IPS-18a (cell line): ENCODE data around the gene DNM1.
"Not testable (repeated sequence)": the region's sequence is repeated elsewhere in the genome, so short reads cannot be mapped to it uniquely, and the experiment has no call there.

Experiments used
- H3K27ac ChIP-seq: one replicate; pipeline ENCODE4 v1.5.1; 2013; ENCODE audit warnings: low read length
- H3K27me3 ChIP-seq: one replicate; pipeline ENCODE4 v1.6.1; 2013; ENCODE audit warnings: mild to moderate bottlenecking, low read length; ENCODE audit not compliant: control insufficient read depth, insufficient read depth
- H3K36me3 ChIP-seq: one replicate; pipeline ENCODE4 v1.6.1; 2013; ENCODE audit warnings: low read depth, low read length; ENCODE audit not compliant: control insufficient read depth
- H3K4me1 ChIP-seq: one replicate; pipeline ENCODE4 v1.6.1; 2013; ENCODE audit warnings: low read depth, low read length; ENCODE audit not compliant: control insufficient read depth
- H3K4me3 ChIP-seq: one replicate; pipeline ENCODE4 v1.5.1; 2013; ENCODE audit warnings: low read length
- H3K9ac ChIP-seq: one replicate; pipeline ENCODE4 v1.6.1; 2013; ENCODE audit warnings: mild to moderate bottlenecking, low read length, moderate library complexity
- H3K9me3 ChIP-seq: one replicate; pipeline ENCODE4 v1.6.1; 2013; ENCODE audit warnings: low read depth, low read length; ENCODE audit not compliant: control insufficient read depth

DNM1 gene

DNA sequence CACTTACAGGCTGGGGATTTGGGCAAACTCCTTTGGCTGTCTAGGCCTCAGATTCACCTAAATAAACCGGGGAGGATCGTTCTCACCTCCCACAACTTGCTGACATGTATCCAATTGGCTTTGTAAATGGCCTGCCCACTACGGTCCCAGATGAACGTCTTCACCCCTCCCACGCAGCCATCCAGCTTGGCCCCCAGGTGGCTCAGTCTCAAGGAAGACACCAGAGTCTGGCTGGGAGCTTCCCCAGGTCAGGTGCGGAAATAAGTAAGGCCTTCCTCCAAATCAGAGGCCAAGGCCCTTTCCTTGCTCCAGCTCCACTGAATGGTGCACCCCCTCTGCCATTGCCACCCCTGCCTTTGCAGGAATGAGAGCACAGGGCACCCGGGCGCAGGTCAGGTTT is 23.2 kb upstream of the DNM1 start:
- H3K36me3 ChIP-seq, result peaks cover 54% of the 10 kb centered on the region
- H3K27me3 ChIP-seq, result no peaks in the 10 kb centered on the region
- no peaks in the 10 kb centered on the region for H3K4me1 ChIP-seq
- H3K9me3 ChIP-seq, result no peaks in the 10 kb centered on the region
- H3K4me3 ChIP-seq, result no peak overlapping the region
- no peak overlapping the region for H3K27ac ChIP-seq
- no peak overlapping the region for H3K9ac ChIP-seq

DNA sequence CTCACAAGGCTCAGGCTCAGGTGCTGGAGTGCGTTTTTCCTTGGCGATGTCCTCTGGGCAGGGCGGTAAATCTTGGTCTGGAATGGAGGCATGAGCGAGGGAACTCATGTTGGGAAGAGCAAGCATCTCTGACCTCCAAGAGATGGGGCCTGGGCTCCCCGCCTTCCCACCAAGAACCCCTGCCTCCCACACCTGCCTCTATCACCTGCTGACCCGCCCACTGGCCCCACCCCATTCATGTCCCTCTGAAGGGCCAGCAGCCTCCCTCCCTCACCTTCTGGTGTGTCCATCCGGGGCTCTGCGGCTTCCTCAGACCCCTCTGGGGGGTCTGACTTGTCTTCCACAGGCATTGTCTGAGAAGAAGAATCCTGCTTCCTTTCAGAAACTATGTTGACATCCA is 22.7 kb upstream of the DNM1 start:
- Histone ChIP-seq H3K36me3 (peaks cover 54% of the 10 kb centered on the region), H3K9ac (no peak overlapping the region), H3K9me3 (no peaks in the 10 kb centered on the region), H3K27ac (no peak overlapping the region), H3K4me1 (no peaks in the 10 kb centered on the region), H3K4me3 (no peak overlapping the region), H3K27me3 (no peaks in the 10 kb centered on the region)

DNA sequence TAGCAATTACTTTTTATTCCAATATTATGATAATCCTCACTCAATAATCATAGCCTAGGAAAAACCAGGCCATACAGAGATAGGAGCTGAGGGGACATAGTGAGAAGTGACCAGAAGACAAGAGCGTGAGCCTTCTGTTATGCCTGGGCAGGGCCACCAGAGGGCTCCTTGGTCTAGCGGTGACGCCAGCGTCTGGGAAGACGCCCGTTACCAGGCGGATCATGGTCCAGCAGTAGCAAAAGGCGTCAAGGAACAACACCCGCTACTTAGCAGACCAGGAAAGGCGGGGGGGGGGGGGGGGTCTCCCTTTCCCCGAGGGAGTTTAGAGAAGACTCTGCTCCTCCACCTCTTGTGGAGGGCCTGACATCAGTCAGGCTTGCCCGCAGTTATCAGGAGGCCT is 21.7 kb upstream of the DNM1 start:
- not testable (repeated sequence) for H3K27me3 ChIP-seq, H3K27ac ChIP-seq, H3K4me3 ChIP-seq, H3K9me3 ChIP-seq, H3K9ac ChIP-seq, H3K4me1 ChIP-seq
- H3K36me3 ChIP-seq, result peaks cover 49% of the 10 kb centered on the region

DNA sequence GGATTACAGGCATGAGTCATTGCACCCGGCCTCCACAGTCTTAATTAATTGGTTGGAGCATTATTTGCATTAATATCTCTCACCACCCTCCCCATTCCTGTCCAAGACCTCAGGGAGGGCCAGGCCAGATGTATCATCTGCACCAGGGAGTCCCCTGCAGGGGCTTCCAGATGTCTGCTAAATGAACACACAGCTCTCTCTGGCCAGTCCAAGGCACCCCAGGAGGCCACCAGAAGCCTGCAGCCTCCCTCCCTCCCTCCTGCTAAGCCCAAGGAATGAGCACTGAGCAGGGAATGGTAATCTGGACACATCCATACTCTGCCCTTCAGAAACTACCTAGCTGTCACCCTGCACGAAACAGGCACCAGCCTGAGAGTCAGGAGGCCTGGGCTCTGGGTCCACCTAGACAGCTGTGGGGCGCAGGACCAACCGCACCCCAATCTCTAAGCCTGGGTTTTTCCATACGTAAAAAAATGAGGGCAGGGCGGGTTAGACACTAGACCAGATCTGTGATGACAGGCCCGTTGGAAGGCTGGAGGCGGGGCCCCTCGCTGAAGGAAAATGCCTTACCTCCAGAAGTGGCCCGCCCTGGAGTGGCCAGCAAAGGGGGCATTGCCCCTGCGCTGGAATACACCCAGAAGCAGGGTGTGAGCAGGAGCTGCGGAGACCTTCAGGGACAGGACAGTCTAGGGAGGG is 20.1 kb upstream of the DNM1 start:
- no peak overlapping the region for H3K9ac ChIP-seq
- no peaks in the 10 kb centered on the region for H3K9me3 ChIP-seq
- H3K27ac ChIP-seq, result no peak overlapping the region
- no peak overlapping the region for H3K4me3 ChIP-seq
- H3K27me3 ChIP-seq, result no peaks in the 10 kb centered on the region
- no peaks in the 10 kb centered on the region for H3K4me1 ChIP-seq
- peaks cover 41% of the 10 kb centered on the region for H3K36me3 ChIP-seq

DNA sequence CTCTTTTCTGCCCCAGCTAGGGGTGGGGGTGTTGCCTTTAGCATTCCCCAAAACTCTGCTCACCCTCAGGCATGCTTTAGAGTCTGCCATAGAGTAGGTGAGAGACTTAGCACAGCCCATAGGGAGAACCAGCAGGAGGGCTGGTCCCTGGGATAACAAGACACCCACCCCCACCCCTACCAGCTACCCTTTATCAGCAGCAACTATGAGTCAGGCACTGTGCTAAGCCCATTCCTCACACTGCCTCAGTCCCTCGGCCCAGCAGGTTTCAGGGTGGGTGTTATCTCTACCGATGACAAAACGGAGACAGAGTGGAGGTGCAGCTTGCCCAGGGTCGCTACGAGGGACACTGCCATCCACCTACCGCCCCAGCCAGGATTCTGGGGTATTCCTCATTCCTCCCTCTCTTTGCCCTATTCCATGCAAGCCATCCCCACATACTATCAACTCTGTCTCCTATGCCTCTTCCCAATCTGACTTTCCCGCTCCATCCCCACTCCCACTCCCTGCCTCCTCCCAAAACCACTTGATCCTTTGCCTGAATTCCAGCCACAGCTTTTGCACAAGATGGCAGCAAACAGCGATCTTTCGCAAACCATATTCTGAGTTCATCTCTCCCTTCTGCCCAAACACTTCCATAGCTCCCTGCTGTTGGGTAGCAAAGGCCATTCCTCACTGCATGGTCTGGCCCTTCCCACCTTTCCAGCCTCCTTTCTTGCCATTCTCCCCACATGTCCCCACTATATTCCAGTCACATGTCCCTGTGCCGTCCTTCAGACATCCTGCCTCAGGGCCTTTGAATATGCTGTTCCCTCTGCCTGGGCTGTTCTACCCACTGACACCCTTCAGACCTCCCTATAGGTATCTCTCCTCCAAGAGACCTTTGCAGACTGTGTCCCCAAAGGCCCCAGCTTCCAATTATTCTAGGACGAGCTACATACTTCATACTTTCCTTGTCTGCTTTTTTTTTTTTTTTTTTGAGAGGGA is 16.9 kb upstream of the DNM1 start:
- Histone ChIP-seq H3K4me3 (no peak overlapping the region), H3K4me1 (no peaks in the 10 kb centered on the region), H3K36me3 (peaks cover 27% of the 10 kb centered on the region), H3K9ac (no peak overlapping the region), H3K27me3 (no peaks in the 10 kb centered on the region), H3K9me3 (no peaks in the 10 kb centered on the region), H3K27ac (no peak overlapping the region)

DNA sequence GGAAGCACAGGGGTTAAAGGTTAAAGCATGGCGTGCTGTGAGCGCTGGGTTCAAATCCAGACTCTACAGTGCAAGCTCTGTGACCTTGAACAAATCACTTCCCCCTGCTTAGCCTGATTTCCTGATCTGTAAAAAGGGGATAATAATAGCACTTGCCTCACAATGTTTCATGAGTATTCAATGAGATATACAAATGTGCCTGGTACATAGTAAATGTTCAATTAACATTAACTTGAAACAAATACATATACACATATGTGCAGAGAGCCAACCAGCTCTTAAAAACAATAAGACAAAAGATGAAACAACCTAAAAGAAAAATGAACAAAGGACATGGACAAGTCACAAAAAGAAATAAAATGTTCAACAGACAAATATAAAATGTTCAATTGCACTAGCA is 15.8 kb upstream of the DNM1 start:
- H3K27ac ChIP-seq, result no peak overlapping the region
- H3K36me3 ChIP-seq, result peaks cover 27% of the 10 kb centered on the region
- H3K4me3 ChIP-seq, result no peak overlapping the region
- no peaks in the 10 kb centered on the region for H3K27me3 ChIP-seq
- H3K4me1 ChIP-seq, result no peaks in the 10 kb centered on the region
- H3K9ac ChIP-seq, result no peak overlapping the region
- H3K9me3 ChIP-seq, result no peaks in the 10 kb centered on the region

DNA sequence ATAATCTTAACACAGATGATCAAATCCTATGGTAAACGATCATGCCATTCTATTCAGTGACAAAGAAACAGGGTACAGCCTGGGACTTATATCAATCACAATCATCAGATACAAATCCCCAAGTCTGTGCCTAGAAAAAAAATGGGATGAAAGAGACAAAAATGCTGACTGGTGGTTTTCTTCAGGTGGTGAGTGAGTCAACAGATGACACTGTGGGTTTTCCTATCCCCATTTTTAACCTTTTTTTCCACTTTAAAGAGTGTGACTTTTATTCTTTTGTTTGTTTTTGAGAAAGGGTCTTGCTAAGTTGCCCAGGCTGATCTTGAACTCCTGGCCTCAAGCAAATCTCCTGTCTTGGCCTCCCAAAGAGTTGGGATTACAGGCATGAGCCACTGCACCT is 15.0 kb upstream of the DNM1 start:
- Histone ChIP-seq H3K4me3 (no peak overlapping the region), H3K27ac (no peak overlapping the region), H3K4me1 (no peaks in the 10 kb centered on the region), H3K36me3 (peaks cover 27% of the 10 kb centered on the region), H3K9ac (no peak overlapping the region), H3K9me3 (no peaks in the 10 kb centered on the region), H3K27me3 (no peaks in the 10 kb centered on the region)

DNA sequence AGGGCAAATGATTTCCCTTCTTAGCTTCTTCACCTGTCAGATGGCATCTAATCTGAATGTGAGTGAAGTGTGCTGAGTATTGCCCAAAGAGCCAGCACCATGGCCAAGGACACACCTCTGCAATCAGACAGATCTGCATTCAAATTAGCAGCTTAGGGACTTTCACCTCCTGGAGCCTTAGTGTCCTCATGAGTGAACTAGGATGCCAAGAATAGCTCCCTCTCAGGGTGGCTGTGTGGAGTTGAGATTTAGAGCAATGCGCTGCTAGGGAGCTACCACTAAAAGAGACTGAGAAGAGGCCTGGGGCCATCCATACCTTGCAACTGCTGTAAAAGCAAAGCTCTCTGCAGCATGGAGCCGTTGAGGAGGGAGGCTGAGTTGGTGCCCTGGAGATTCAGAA is 13.2 kb upstream of the DNM1 start:
- H3K9ac ChIP-seq, result no peak overlapping the region
- H3K9me3 ChIP-seq, result no peaks in the 10 kb centered on the region
- no peak overlapping the region for H3K27ac ChIP-seq
- H3K4me1 ChIP-seq, result no peaks in the 10 kb centered on the region
- no peaks in the 10 kb centered on the region for H3K27me3 ChIP-seq
- no peak overlapping the region for H3K4me3 ChIP-seq
- peaks cover 26% of the 10 kb centered on the region for H3K36me3 ChIP-seq

DNA sequence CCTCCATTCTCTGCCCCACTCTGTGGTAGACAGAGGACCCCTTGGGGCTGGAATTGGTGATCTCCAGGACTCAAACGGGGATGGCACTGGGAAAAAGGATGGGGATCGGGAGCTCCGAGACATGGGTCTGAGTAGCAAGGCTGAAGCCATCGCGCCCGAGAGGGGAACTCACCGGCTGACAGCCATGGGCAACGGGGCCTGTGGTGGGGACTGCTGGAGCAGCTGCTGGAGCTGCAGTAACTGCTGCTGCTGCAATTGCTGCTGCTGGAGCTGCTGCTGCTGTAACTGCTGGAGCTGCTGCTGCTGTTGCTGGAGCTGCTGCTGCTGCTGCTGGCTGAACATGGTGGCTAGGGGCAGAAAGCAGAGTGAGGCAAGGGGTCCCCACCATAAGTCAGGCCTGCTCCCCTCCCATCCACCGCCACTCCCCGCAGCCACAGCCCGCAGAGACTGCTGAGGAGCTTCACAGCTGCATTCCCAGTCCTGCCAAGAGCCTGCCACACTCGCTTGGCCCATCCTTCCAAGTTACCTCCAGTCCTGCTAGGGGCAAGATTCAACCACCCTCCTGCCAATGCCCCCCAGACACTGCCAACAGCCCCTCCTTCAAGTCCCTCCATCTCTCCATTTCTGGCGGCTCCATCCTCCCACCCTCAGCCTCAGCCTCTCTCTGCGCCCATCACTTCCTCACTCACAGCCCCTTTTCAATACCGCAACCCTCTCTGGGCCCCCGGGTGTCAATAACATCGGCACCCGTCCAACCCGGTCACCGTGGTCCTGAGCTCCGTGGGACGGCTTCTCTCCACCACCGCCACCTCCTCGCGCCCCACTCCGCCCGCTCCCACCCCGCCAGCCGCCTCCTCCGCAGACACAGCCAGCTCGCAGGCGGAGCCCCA is 12.4 kb upstream of the DNM1 start:
- H3K27me3 ChIP-seq, result no peaks in the 10 kb centered on the region
- peak overlapping the region; percentile 48 for H3K9ac ChIP-seq
- no peaks in the 10 kb centered on the region for H3K4me1 ChIP-seq
- peak overlapping the region; percentile 85 for H3K4me3 ChIP-seq
- H3K9me3 ChIP-seq, result no peaks in the 10 kb centered on the region
- H3K27ac ChIP-seq, result no peak overlapping the region
- peaks cover 19% of the 10 kb centered on the region for H3K36me3 ChIP-seq

DNA sequence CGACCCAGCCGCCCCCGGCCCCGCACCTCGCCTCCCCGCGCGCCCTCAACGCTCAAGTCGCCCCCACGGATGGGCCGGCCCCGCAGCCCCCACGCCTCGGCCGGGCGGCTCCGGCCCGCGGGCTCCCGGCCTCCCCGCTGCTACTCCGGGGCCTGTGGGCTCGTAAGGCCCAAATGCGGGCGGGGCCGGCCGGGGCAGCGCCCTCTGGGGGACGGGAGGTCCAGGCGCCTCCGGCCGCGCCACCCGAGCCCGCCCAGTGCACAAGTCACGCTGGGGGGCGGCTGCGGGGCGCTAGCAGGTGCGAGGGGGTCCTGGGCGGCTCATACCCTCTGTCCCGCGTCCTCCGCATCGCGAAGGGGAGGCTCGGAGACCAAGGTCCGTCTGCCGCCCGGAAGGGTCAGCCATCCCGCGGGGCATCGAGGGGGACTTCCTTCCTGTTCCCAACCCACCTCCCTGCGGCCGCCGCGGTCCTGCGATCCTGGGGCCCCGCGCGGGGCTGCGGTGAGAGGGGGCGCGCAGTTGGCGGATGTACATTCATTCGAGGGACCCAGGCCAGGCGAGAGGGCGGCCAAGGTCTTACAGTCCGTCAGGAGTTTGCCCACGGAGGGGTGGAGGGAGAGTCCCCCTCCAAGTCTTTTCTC is 11.7 kb upstream of the DNM1 start, which contains the start of gene CIZ1:
Gene CIZ1 (minus strand): TSS at position 167 of the 641 bp plus-strand sequence. CDS start 715 bp downstream, outside the sequence.
- Histone ChIP-seq H3K4me1 (no peaks in the 10 kb centered on the region), H3K4me3 (peak within 1 kb of the TSS; percentile 85), H3K9me3 (no peaks in the 10 kb centered on the region), H3K27ac (no peak within 1 kb of the TSS), H3K27me3 (no peaks in the 10 kb centered on the region), H3K36me3 (peaks cover 17% of the 10 kb centered on the region), H3K9ac (peak within 1 kb of the TSS; percentile 79)
